GM18499 (cell line): ENCODE results near the gene HTT.
"Not testable (repeated sequence)": the region's sequence is repeated elsewhere in the genome, so short reads cannot be mapped to it uniquely, and the experiment has no call there.

ENCODE experiments used
- ATAC-seq: cut with Tn5 transposase; IDR thresholded peaks from one replicate; pipeline ENCODE4 v1.9.1; 2021; ENCODE audit warnings: moderate number of reproducible peaks; ENCODE audit not compliant: insufficient read depth, unreplicated experiment

The HTT gene

GRCh38 chr4:3075652-3075981 lies 1.1 kb downstream of the HTT start:
- ATAC-seq = no peak

GRCh38 chr4:3077796-3078195 lies 3.3 kb downstream of the HTT start:
- ATAC-seq = peak; percentile 31

GRCh38 chr4:3079694-3080123 lies 5.2 kb downstream of the HTT start:
- ATAC-seq = no peak

GRCh38 chr4:3082925-3083515 lies 8.5 kb downstream of the HTT start:
- no peak for ATAC-seq

- no peak for ATAC-seq
Measured at GRCh38 chr4:3083732-3084131, 9.3 kb downstream of the HTT start.

GRCh38 chr4:3085948-3086670 lies 11.6 kb downstream of the HTT start:
- ATAC-seq = no peak

GRCh38 chr4:3087115-3087797 lies 12.8 kb downstream of the HTT start:
- ATAC-seq = no peak

GRCh38 chr4:3091464-3091863 lies 17.0 kb downstream of the HTT start:
- ATAC-seq = no peak

GRCh38 chr4:3094701-3095100 lies 20.2 kb downstream of the HTT start:
- not testable (repeated sequence) for ATAC-seq

GRCh38 chr4:3096202-3096601 lies 21.7 kb downstream of the HTT start:
- no peak for ATAC-seq

GRCh38 chr4:3098346-3098745 lies 23.9 kb downstream of the HTT start:
- ATAC-seq = no peak

- no peak for ATAC-seq
Measured at GRCh38 chr4:3106339-3107186, 32.1 kb downstream of the HTT start.

- no peak for ATAC-seq
Measured at GRCh38 chr4:3107271-3107670, 32.8 kb downstream of the HTT start.

GRCh38 chr4:3107691-3108121 lies 33.2 kb downstream of the HTT start:
- ATAC-seq = no peak

GRCh38 chr4:3108211-3108610 lies 33.7 kb downstream of the HTT start:
- ATAC-seq = no peak

- no peak for ATAC-seq
Measured at GRCh38 chr4:3111461-3111860, 37.0 kb downstream of the HTT start.

GRCh38 chr4:3112201-3112600 lies 37.7 kb downstream of the HTT start:
- no peak for ATAC-seq

- ATAC-seq = no peak
Measured at GRCh38 chr4:3112609-3113469, 38.4 kb downstream of the HTT start.

GRCh38 chr4:3114377-3114776 lies 39.9 kb downstream of the HTT start:
- ATAC-seq = no peak
